Measurements from ENCODE around the gene C1orf122. TPM values are rescaled to one million over a fixed set of nuclear protein-coding genes. Genes with fewer than 3 reads are reported as not detected.
"Not testable (repeated sequence)": the region's sequence is repeated elsewhere in the genome, so short reads cannot be mapped to it uniquely, and the experiment has no call there.

Gene C1orf122
- 10.9 TPM for total RNA-seq

GRCh38 chr1:37807555-37808368 lies at the start of gene C1orf122, which contains the start of gene YRDC:
Gene C1orf122 (plus strand): TSS chr1:37807790. CDS start chr1:37808405, 615 bp downstream.
Gene YRDC (minus strand): TSS chr1:37808208. CDS start chr1:37808180, 28 bp downstream.
- peak; percentile 86 for DNase-seq

DNA sequence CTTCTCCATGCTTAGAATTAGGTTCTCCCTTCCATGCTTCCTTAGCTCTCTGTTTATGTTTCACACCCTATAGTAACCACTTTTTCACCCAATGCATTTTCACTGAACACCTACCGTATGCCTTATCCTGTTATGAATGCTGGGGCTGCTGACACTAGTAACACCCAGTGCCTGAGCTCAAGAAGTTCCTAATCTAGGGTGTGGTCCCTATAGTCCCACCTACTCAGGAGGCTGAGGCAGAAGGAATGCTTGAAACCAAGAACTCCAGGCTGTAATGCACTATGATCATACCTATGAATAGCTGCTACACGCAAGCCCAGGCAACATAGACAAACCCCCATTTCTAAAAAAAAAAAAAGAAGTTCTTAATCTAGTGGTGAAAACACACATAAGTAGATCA lies 48.1 kb upstream of the C1orf122 start:
- DNase-seq = no peak

GRCh38 chr1:37761416-37762095 lies 46.0 kb upstream of the C1orf122 start:
- no peak for DNase-seq

- no peak for DNase-seq
These were observed 45.1 kb upstream of the C1orf122 start for GRCh38 chr1:37762516-37762915.

GRCh38 chr1:37763791-37764413 lies 43.7 kb upstream of the C1orf122 start:
- DNase-seq = no peak

- peak; percentile 14 for DNase-seq
These were observed 43.2 kb upstream of the C1orf122 start for GRCh38 chr1:37764414-37764825.

DNA sequence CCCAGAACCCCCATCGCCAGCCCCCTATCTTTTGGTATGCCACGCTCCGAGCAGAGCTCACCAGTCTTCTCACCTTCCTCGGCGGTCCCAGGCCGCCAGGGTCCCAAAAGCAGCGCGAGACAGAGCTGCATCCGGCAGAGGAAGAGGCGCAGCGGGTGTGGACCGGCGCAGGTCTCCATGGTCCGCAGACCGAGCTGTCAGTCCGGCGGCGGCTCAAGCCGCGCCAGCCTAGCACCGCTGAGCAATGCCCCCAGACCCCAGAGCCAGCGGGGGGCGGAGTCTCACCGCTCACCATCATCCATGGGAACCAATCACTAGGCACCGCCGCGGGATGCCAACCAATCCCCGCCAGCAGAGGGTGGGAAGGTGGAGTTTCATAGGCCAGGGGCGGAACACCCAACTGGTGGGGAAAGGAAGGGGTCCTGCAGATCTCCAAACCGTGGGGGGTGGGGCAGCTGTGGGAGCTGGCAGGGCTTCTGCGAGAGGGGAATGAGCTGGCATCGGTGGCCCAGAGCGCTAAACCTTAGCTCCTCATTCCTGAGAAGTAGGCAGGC lies 42.6 kb upstream of the C1orf122 start, which contains the start of gene EPHA10:
EPHA10 (minus strand) TSS at position 233 of the 554 bp plus-strand sequence; CDS start at position 179, 54 bp downstream.
- DNase-seq = no peak

- DNase-seq = no peak
These were observed 41.5 kb upstream of the C1orf122 start for GRCh38 chr1:37765916-37766664.

- DNase-seq = no peak
These were observed 40.1 kb upstream of the C1orf122 start for GRCh38 chr1:37767488-37767887.

DNA sequence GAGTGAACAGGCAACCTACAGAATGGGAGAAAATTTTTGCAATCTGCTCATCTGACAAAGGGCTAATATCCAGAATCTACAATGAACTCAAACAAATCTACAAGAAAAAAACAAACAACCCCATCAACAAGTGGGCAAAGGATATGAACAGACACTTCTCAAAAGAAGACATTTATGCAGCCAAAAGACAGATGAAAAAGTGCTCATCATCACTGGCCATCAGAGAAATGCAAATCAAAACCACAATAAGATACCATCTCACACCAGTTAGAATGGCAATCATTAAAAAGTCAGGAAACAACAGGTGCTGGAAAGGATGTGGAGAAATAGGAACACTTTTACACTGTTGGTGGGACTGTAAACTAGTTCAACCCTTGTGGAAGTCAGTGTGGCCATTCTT lies 36.1 kb upstream of the C1orf122 start:
- DNase-seq = not testable (repeated sequence)

- DNase-seq = no peak
These were observed 30.6 kb upstream of the C1orf122 start for GRCh38 chr1:37776946-37777516.

DNA sequence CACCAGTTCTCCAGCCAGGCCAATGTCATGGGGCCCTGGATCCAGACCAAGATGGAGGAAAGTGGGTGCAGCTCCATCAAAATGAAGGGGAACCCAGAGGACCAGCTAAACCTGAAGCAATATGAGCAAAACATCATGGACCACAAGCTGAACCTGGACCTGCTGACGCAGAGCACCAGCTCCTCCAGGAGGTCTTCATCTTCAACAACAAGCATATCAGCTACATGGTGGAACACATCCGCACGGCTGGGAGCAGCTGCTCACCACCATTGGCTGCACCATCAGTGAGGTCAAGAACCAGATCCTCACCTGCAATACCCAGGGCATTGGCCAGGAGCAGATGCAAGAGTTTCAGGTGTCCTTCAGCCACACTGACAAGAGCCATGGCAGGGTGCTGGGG lies 28.9 kb upstream of the C1orf122 start:
- DNase-seq = no peak

DNA sequence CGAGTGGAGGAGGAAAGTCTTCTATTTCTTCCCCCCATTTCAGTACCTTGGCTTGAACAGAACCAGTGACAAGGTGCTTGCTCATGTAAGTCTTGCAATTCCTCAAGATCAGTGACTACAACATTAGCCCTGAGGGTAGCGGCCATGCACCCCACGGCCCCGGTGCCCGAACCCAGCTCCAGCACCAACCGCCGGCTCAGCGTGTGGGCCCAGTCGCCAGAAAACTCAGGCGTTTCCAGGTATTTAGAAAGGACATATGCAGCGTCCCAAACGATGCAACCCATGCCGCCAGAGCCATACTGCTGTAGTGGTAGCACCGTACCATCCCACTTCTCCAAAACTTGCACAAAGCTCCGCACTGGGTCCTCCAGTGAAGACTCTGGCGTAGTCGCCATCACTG lies 25.1 kb upstream of the C1orf122 start:
- no peak for DNase-seq

DNA sequence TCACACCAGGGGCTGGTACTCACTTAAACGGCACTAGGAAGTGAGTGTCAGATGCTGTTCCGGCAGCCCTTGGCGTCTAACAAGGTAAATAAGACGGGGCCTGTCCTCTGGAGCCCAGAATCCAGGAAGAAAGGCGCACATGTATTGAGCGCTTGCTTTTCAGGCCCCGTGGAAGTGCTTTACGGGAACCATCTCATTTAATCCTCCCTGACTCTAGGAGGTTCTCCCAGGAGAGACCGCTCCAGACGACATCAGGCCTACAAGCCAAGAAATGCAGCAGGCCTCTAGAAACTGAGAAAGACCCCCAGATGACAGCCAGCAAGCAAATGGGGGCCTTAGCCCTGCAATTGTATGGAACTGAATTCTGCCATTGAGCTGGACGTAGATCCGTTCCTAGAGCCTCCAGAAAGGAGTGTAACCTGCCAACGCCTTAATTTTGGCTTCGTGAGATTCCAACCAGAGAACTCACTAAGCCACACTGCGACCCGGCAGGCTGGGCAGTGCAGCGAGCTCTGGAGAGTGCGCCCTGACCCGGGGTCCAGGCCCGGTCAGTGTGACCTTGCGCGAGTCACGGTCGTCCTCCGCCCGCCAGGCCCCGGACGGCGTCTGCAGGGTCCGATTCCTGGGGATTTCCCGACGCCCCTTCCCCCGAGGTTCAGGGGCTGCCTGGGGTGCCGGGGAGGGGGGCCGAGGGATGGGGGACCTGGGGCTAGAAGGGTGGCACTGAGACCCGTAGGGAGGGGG lies 14.5 kb upstream of the C1orf122 start:
- DNase-seq = no peak

- DNase-seq = no peak
These were observed 13.7 kb upstream of the C1orf122 start, which contains the start of gene MANEAL for GRCh38 chr1:37793773-37794371. Gene MANEAL (plus strand): TSS chr1:37793847. CDS start chr1:37794183, 336 bp downstream.

DNA sequence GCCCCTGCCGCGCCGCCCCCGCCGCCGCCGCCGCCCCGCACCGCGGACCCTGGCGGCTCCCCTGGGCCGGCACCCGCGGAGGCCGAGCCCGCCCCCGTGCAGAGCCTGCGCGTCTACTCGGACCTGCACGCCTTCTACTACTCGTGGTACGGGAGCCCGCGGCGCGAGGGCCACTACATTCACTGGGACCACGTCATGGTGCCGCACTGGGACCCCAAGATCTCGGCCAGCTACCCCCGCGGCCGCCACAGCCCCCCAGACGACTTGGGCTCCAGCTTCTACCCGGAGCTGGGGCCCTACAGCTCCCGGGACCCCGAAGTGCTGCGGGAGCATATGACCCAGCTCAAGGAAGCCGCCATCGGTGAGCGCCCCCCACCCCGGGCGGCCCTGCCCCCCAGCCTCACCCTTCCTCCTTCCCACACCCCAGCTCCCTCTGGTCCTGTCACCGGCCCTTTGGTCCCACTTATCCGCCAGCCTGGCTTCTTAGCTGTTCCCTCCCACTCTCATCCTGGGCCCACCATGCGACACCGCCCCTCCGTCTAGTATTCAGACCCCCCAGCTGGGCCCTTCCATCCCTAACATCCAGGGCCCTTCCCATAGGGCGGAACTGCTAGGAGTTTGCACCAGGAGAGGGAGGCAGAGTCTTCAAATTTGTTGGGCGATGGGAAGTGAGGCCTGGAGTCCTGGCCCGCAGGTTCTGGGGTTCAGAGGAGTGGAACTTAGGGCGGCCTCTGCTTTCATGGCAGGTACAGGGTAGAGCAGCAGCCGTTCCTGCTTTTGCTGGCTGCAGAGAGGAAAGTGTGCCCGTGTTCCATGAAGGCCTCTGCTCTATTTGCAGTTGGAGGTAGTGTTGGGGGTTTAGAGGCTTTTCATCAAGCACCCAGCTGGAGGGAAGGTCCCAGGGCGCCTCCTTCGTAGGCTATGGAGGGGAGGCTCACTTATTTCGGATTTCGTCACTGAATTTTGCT lies 12.9 kb upstream of the C1orf122 start:
- DNase-seq = no peak

- DNase-seq = peak; percentile 21
These were observed 12.1 kb upstream of the C1orf122 start for GRCh38 chr1:37795340-37796125.

GRCh38 chr1:37797750-37798345 lies 9.7 kb upstream of the C1orf122 start:
- no peak for DNase-seq

All from skin of body (tissue), 2 donors.